ENCODE measurements around the gene PRR30.

- TF ChIP-seq POLR2A (IDR thresholded peaks at IDR 0.05; ENCODE audit: low read depth, low read length) = no peak
- TF ChIP-seq POLR2AphosphoS5 (IDR thresholded peaks at IDR 0.05; ENCODE audit: low read depth, low read length) = no peak
Measured at GRCh38 chr2:27158468-27158867, 19.3 kb upstream of the PRR30 start.

All from GM12892 (cell line).